ENCODE measurements around the gene CLMP.

Gene CLMP

GRCh38 chr11:123238297-123238696 lies 43.2 kb upstream of the CLMP start:
- no peak for TF ChIP-seq REST (IDR thresholded peaks at IDR 0.05; ENCODE audit: insufficient read depth in 1 of 2, low read depth in 2 of 2, low read length in 2 of 2)
- TF ChIP-seq SIN3A (IDR thresholded peaks at IDR 0.05; ENCODE audit: borderline replicate concordance, insufficient read depth, low read length), result no peak
- TF ChIP-seq TAF1 (IDR thresholded peaks at IDR 0.05; ENCODE audit: borderline replicate concordance, insufficient read depth, low read length), result no peak
- no peak for TF ChIP-seq FOXP2 (optimal IDR thresholded peaks at IDR 0.05; ENCODE audit: borderline replicate concordance, extremely low read depth, extremely low read length, insufficient read depth)
- TF ChIP-seq POLR2AphosphoS5 (IDR thresholded peaks at IDR 0.05; ENCODE audit: low read depth, low read length), result no peak

- TF ChIP-seq POLR2AphosphoS5 (IDR thresholded peaks at IDR 0.05; ENCODE audit: low read depth, low read length) (no peak), FOXP2 (optimal IDR thresholded peaks at IDR 0.05; ENCODE audit: borderline replicate concordance, extremely low read depth, extremely low read length, insufficient read depth) (no peak), REST (IDR thresholded peaks at IDR 0.05; ENCODE audit: insufficient read depth in 1 of 2, low read depth in 2 of 2, low read length in 2 of 2) (no peak), SIN3A (IDR thresholded peaks at IDR 0.05; ENCODE audit: borderline replicate concordance, insufficient read depth, low read length) (no peak), TAF1 (IDR thresholded peaks at IDR 0.05; ENCODE audit: borderline replicate concordance, insufficient read depth, low read length) (no peak)
These were observed 41.8 kb upstream of the CLMP start for GRCh38 chr11:123236879-123237278.

- TF ChIP-seq FOXP2 (optimal IDR thresholded peaks at IDR 0.05; ENCODE audit: borderline replicate concordance, extremely low read depth, extremely low read length, insufficient read depth), result no peak
- TF ChIP-seq REST (IDR thresholded peaks at IDR 0.05; ENCODE audit: insufficient read depth in 1 of 2, low read depth in 2 of 2, low read length in 2 of 2), result no peak
- TF ChIP-seq POLR2AphosphoS5 (IDR thresholded peaks at IDR 0.05; ENCODE audit: low read depth, low read length), result no peak
- TF ChIP-seq TAF1 (IDR thresholded peaks at IDR 0.05; ENCODE audit: borderline replicate concordance, insufficient read depth, low read length), result no peak
- TF ChIP-seq SIN3A (IDR thresholded peaks at IDR 0.05; ENCODE audit: borderline replicate concordance, insufficient read depth, low read length), result no peak
These were observed 40.7 kb upstream of the CLMP start for GRCh38 chr11:123235656-123236261.

GRCh38 chr11:123235117-123235655 lies 40.1 kb upstream of the CLMP start:
- TF ChIP-seq SIN3A (IDR thresholded peaks at IDR 0.05; ENCODE audit: borderline replicate concordance, insufficient read depth, low read length), result no peak
- TF ChIP-seq FOXP2 (optimal IDR thresholded peaks at IDR 0.05; ENCODE audit: borderline replicate concordance, extremely low read depth, extremely low read length, insufficient read depth), result no peak
- TF ChIP-seq POLR2AphosphoS5 (IDR thresholded peaks at IDR 0.05; ENCODE audit: low read depth, low read length), result no peak
- TF ChIP-seq TAF1 (IDR thresholded peaks at IDR 0.05; ENCODE audit: borderline replicate concordance, insufficient read depth, low read length), result no peak
- no peak for TF ChIP-seq REST (IDR thresholded peaks at IDR 0.05; ENCODE audit: insufficient read depth in 1 of 2, low read depth in 2 of 2, low read length in 2 of 2)

Measured in PFSK-1 (cell line).